ENCODE data around the gene COBL.
"Not testable (repeated sequence)": the region's sequence is repeated elsewhere in the genome, so short reads cannot be mapped to it uniquely, and the experiment has no call there.

COBL gene

DNA sequence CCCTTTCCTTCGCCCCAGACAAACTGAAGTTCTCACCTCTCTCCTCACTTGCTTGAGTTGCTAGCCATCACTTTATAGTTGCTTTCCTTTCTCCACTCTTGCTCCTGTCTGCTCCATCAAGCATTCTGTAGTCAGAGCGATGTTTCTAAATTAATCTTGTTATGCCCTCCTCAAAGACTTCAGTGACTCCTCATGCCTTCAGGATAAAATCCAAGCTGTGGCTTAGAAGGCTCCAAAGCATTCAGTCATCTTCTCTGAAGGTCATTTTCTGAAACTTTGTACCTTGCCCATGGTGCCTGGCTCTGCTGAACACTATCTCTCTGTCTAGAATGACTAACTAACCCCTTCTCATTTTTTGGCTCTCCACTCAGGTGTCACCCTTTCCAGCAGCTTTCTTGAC lies 311.5 kb downstream of the COBL start:
- no peak overlapping the region for H3K27ac ChIP-seq
- H3K9me3 ChIP-seq = no peaks in the 10 kb centered on the region
- H3K36me3 ChIP-seq = no peaks in the 10 kb centered on the region
- no peak overlapping the region for H3K4me3 ChIP-seq (ENCODE audit: low read depth in 1 of 2, low read length in 1 of 2)
- TF ChIP-seq, protein P1, sequence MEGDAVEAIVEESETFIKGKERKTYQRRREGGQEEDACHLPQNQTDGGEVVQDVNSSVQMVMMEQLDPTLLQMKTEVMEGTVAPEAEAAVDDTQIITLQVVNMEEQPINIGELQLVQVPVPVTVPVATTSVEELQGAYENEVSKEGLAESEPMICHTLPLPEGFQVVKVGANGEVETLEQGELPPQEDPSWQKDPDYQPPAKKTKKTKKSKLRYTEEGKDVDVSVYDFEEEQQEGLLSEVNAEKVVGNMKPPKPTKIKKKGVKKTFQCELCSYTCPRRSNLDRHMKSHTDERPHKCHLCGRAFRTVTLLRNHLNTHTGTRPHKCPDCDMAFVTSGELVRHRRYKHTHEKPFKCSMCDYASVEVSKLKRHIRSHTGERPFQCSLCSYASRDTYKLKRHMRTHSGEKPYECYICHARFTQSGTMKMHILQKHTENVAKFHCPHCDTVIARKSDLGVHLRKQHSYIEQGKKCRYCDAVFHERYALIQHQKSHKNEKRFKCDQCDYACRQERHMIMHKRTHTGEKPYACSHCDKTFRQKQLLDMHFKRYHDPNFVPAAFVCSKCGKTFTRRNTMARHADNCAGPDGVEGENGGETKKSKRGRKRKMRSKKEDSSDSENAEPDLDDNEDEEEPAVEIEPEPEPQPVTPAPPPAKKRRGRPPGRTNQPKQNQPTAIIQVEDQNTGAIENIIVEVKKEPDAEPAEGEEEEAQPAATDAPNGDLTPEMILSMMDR (IDR thresholded peaks at IDR 0.05) = no peak
- H3K27me3 ChIP-seq = no peaks in the 10 kb centered on the region
- no peaks in the 10 kb centered on the region for H3K4me1 ChIP-seq (ENCODE audit: control insufficient read depth in 1 of 2, insufficient read depth in 1 of 2, low read depth in 1 of 2, low read length in 1 of 2)

DNA sequence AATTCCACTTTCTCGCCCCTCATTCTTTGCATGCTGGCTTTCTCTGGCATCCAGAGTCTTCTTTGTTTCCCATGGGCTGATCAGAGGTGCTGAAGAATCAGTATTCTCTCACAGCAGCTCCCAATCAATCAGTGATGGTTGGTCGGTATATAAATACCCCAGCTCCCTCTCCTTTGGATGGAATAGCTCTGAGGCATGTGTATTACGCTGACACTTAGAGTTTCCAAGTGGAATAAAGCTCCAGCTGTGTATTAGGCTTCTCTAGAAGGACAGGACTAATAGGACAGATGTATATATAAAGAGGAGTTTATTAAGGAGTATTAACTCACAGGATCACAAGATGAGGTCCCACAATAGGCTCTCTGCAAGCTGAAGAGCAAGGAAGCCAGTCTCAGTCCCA lies 315.7 kb downstream of the COBL start:
- Histone ChIP-seq H3K4me3 (ENCODE audit: low read depth in 1 of 2, low read length in 1 of 2) (no peak overlapping the region), H3K4me1 (ENCODE audit: control insufficient read depth in 1 of 2, insufficient read depth in 1 of 2, low read depth in 1 of 2, low read length in 1 of 2) (no peaks in the 10 kb centered on the region), H3K36me3 (no peaks in the 10 kb centered on the region), H3K27me3 (no peaks in the 10 kb centered on the region), H3K27ac (no peak overlapping the region), H3K9me3 (no peaks in the 10 kb centered on the region)
- TF ChIP-seq, protein P1 (IDR thresholded peaks at IDR 0.05) = no peak

DNA sequence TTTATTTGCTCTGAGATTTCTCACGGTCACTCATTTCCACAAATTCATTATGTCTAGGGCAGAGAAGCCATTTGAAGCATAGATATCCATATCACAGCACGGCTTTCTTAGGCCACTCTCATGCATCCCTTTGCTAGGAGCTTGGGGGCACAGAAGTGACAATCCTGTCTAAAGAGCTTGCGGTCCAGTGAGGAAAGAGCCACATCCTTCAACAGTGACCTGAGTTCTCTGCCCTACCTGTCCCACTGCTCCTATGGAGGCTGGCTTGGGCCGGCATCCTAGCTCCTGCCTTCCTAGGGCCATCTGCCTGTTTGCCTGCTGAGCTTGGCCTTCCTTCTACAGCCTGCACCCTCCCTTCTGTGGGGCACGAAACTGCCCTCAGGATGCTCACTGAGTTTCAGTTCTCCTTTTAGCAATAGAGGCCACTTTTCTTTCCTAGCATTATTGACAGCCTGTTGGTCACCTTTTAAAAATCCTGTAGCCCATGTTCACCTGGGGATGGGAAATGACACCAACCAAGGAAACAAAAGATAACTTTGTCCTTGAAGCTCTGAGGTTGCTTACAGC lies 321.8 kb downstream of the COBL start:
- TF ChIP-seq, protein P1 (IDR thresholded peaks at IDR 0.05) = no peak
- H3K4me3 ChIP-seq (ENCODE audit: low read depth in 1 of 2, low read length in 1 of 2) = no peak overlapping the region

DNA sequence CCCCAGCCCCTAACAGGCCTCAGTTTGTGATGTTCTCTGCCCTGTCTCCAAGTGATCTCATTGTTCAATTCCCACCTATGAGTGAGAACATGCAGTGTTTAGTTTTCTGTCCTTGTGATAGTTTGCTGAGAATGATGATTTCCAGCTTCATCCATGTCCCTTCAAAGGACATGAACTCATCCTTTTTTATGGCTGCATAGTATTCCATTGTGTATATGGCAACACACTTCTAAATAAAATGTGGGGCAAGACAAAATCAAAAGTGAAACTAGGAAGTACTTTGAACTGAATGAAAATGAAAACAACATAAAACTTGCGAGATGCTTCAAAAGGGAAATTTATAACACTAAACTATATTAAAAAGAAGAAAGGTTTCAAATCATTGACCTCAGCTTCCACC lies 326.4 kb downstream of the COBL start:
- H3K4me1 ChIP-seq (ENCODE audit: control insufficient read depth in 1 of 2, insufficient read depth in 1 of 2, low read depth in 1 of 2, low read length in 1 of 2); H3K27me3 ChIP-seq; H3K9me3 ChIP-seq; H3K4me3 ChIP-seq (ENCODE audit: low read depth in 1 of 2, low read length in 1 of 2); H3K36me3 ChIP-seq; H3K27ac ChIP-seq: not testable (repeated sequence)

More for the DNA sequence above, 321.8 kb downstream of the COBL start:
- H3K36me3 ChIP-seq = no peaks in the 10 kb centered on the region
- no peaks in the 10 kb centered on the region for H3K4me1 ChIP-seq (ENCODE audit: control insufficient read depth in 1 of 2, insufficient read depth in 1 of 2, low read depth in 1 of 2, low read length in 1 of 2)
- H3K27ac ChIP-seq = no peak overlapping the region
- no peaks in the 10 kb centered on the region for H3K27me3 ChIP-seq
- no peaks in the 10 kb centered on the region for H3K9me3 ChIP-seq

DNA sequence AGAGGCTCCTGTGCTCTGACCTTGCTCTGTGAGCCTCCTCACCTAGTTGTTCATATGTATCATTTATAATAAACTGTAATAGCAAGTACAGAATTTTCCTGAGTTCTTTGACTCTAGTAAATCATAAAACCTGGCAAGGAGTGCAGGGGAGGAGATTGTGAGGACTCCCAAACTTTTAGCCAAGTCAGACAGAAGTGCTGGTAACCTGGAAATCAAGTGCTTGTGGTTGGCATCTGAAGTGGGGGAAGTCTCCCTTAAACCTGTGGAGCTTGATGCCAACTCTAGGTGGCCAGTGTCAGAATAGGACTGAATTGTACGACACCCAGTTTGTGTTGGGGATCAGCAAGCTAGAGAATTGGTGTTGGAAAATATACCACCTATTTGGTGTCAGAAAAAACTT lies 327.6 kb downstream of the COBL start:
- H3K36me3 ChIP-seq = no peaks in the 10 kb centered on the region
- TF ChIP-seq, protein P1 (IDR thresholded peaks at IDR 0.05) = no peak
- H3K4me3 ChIP-seq (ENCODE audit: low read depth in 1 of 2, low read length in 1 of 2) = no peak overlapping the region
- H3K27me3 ChIP-seq = no peaks in the 10 kb centered on the region
- no peak overlapping the region for H3K27ac ChIP-seq
- H3K4me1 ChIP-seq (ENCODE audit: control insufficient read depth in 1 of 2, insufficient read depth in 1 of 2, low read depth in 1 of 2, low read length in 1 of 2) = no peaks in the 10 kb centered on the region
- H3K9me3 ChIP-seq = no peaks in the 10 kb centered on the region

DNA sequence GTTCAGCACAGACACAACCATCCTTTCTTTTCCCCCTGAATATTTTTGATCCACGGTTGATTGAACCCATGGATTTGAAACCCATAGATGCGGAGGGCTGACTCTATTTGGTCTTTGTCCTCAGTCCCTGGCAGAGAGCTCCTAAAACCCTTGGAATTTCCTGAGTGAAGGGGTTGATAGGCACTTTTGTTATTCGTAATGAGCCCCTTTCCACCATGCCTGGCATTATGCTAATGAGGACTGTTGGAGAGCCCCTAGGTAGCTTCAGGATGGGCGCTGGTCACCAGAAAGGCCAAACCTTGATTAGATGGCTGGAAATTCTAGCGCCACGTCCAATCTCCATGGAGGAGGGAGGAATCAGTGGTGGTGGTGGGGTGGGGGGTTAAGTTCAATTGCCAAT lies 328.1 kb downstream of the COBL start:
- no peaks in the 10 kb centered on the region for H3K4me1 ChIP-seq (ENCODE audit: control insufficient read depth in 1 of 2, insufficient read depth in 1 of 2, low read depth in 1 of 2, low read length in 1 of 2)

More for the DNA sequence above, 328.1 kb downstream of the COBL start:
- Histone ChIP-seq H3K27me3 (no peaks in the 10 kb centered on the region), H3K36me3 (no peaks in the 10 kb centered on the region), H3K27ac (no peak overlapping the region), H3K9me3 (no peaks in the 10 kb centered on the region), H3K4me3 (ENCODE audit: low read depth in 1 of 2, low read length in 1 of 2) (no peak overlapping the region)
- TF ChIP-seq, protein P1 (IDR thresholded peaks at IDR 0.05) = no peak
